ENCODE results near the gene PCSK5. TPM values are rescaled to one million over a fixed set of nuclear protein-coding genes. Genes with fewer than 3 reads are reported as not detected.

Gene PCSK5
- total RNA-seq, 1 experiment from 2014 or later, result 7.5 TPM

DNA sequence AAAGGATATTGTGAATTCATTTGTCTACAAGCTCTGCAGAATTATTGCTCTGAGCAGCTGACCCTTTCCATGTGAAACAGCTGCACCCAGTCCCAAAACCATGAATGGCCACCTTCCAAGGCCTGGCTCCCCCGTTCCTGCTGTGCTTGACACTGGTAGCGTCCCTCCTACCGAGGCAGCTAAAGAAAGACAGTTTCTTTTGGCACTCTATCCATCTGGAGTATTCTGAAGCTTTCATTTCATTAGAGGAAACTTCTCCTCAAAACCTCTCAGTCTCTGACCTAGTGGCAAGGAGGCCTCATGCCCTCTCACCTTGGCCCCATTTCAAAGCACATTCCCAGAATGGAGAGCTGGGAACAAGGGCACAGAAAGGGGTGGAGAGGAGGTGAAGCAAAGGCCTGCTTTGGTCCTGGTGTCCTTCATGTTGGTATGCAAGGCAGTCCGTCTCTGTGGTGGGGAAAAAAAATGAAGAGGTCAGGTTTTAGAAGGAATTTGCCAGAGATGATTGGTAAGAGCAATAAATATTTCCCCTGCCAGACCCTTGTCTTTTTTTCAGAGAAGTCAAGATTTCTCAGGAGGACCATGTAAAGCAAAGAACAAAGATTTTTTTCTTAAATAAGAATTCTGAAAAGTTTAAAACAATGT lies 271.7 kb downstream of the PCSK5 start:
- Histone ChIP-seq H3K79me1 (ENCODE audit: insufficient read depth, low read depth, low read length, poor library complexity, severe bottlenecking) (no peaks in the 10 kb centered on the region), H2BK5ac (ENCODE audit: insufficient read length, low read length) (no peak overlapping the region), H4K91ac (ENCODE audit: insufficient read length, low read depth, low read length) (no peak overlapping the region), H3K4me2 (ENCODE audit: insufficient read depth, insufficient read length, low read length) (no peak overlapping the region), H2BK12ac (ENCODE audit: insufficient read length, low read depth, low read length) (no peak overlapping the region), H3K23me2 (ENCODE audit: insufficient read length, low read depth, low read length, poor library complexity, severe bottlenecking) (no peaks in the 10 kb centered on the region), H3K27me3 (ENCODE audit: insufficient read depth, low read length) (no peaks in the 10 kb centered on the region), H3K14ac (ENCODE audit: insufficient read depth, low read length) (no peak overlapping the region), H4K5ac (ENCODE audit: insufficient read length, low read depth, low read length) (no peak overlapping the region), H4K8ac (replicated peaks; ENCODE audit: insufficient read length, low read depth, low read length) (no peak overlapping the region), H3K9ac (ENCODE audit: extremely low read depth, insufficient read length, low read length) (no peak overlapping the region), H3K4me1 (ENCODE audit: insufficient read depth, low read length) (peaks cover 2% of the 10 kb centered on the region; the same call in 1 of the 2 replicates), H2BK20ac (ENCODE audit: low read depth, low read length, poor library complexity, severe bottlenecking) (no peak overlapping the region), H2BK15ac (ENCODE audit: low read depth, low read length) (no peak overlapping the region), H3K56ac (ENCODE audit: insufficient read length, low read depth, low read length) (no peak overlapping the region), H3K9me3 (ENCODE audit: control insufficient read depth, low read depth, low read length) (no peaks in the 10 kb centered on the region), H3K23ac (ENCODE audit: insufficient read length, low read depth, low read length) (no peak overlapping the region), H2AK5ac (ENCODE audit: insufficient read length, low read length) (no peak overlapping the region), H2BK120ac (ENCODE audit: low read depth, low read length, poor library complexity, severe bottlenecking) (no peak overlapping the region), H3T11ph (ENCODE audit: low read length) (no peak overlapping the region), H2AFZ (ENCODE audit: low read length) (no peak overlapping the region), H4K20me1 (ENCODE audit: control insufficient read depth, insufficient read depth, insufficient read length) (no peaks in the 10 kb centered on the region), H3K18ac (ENCODE audit: insufficient read length, low read depth, low read length) (no peak overlapping the region), H3K4ac (ENCODE audit: low read depth, low read length) (no peak overlapping the region), H3K79me2 (ENCODE audit: insufficient read depth, low read length) (no peaks in the 10 kb centered on the region; the same call in 1 of the 2 replicates), H3K27ac (ENCODE audit: insufficient read length, low read depth, low read length) (no peak overlapping the region)
- Mint-ChIP-seq H3K9me3 (no peaks in the 10 kb centered on the region), H3K27ac (peak overlapping the region in 2 of 3 experiments; percentile 5 to 41; a peak in 2 of 7 replicates), H3K4me3 (no peak overlapping the region), H3K4me1 (peaks cover 38 to 45% of the 10 kb centered on the region in 2 experiments), H3K27me3 (ENCODE audit: low read depth) (no peaks in the 10 kb centered on the region), H3K36me3 (ENCODE audit: insufficient read depth in 1 of 3, low read depth in 3 of 3) (peaks cover 0 to 15% (median 7%) of the 10 kb centered on the region in 3 experiments; a peak in 4 of 7 replicates)
- no peak for DNase-seq
- WGBS (ENCODE audit: extremely low coverage, insufficient read length, low lambda C conversion rate), result no CpG with 5 or more reads among the region's 4 CpGs
- no peak for TF ChIP-seq CTCF (conservative IDR thresholded peaks at IDR 0.05)

All from H9 (cell line).